Stimulated activated CD8-positive, alpha-beta memory T cell treated with anti-CD3 and anti-CD28 coated beads, Interleukin-12 subunit alpha, Interleukin-12 subunit beta, amount 100 ng/mL, for 4 hours (primary cell): ENCODE measurements around the gene GNB5.
"Not testable (repeated sequence)": the region's sequence is repeated elsewhere in the genome, so short reads cannot be mapped to it uniquely, and the experiment has no call there.

Source experiments
- DNase-seq: peaks from one replicate; pipeline ENCODE4 v3.0.0-alpha.2; 2020; ENCODE audit warnings: low read depth

GNB5 gene

GRCh38 chr15:52191207-52191606, at the start of gene GNB5:
TSS of gene GNB5 (minus strand) at chr15:52191392. CDS start at chr15:52184676, 6,716 bp downstream.
- DNase-seq = no peak

GRCh38 chr15:52240166-52240565, 49.0 kb upstream of the GNB5 start:
- DNase-seq = no peak

GRCh38 chr15:52238989-52239525, 47.9 kb upstream of the GNB5 start:
- DNase-seq = not testable (repeated sequence)

- no peak for DNase-seq
Observed at GRCh38 chr15:52238149-52238548, 47.0 kb upstream of the GNB5 start.

GRCh38 chr15:52236013-52236412, 44.8 kb upstream of the GNB5 start:
- no peak for DNase-seq

- no peak for DNase-seq
Observed at GRCh38 chr15:52234596-52235541, 43.7 kb upstream of the GNB5 start.

GRCh38 chr15:52233405-52233804, 42.2 kb upstream of the GNB5 start:
- no peak for DNase-seq

GRCh38 chr15:52232327-52232726, 41.1 kb upstream of the GNB5 start:
- DNase-seq = no peak

- no peak for DNase-seq
Observed at GRCh38 chr15:52230073-52230472, 38.9 kb upstream of the GNB5 start.

GRCh38 chr15:52228921-52229320, 37.7 kb upstream of the GNB5 start:
- DNase-seq = no peak

- peak; percentile 17 for DNase-seq
Observed at GRCh38 chr15:52227456-52227855, 36.3 kb upstream of the GNB5 start.

- DNase-seq = no peak
Observed at GRCh38 chr15:52225230-52225629, 34.0 kb upstream of the GNB5 start.

- no peak for DNase-seq
Observed at GRCh38 chr15:52224211-52224610, 33.0 kb upstream of the GNB5 start.

GRCh38 chr15:52221730-52222129, 30.5 kb upstream of the GNB5 start:
- DNase-seq = no peak

GRCh38 chr15:52220937-52221660, 29.9 kb upstream of the GNB5 start:
- no peak for DNase-seq

GRCh38 chr15:52220251-52220650, 29.1 kb upstream of the GNB5 start:
- no peak for DNase-seq

GRCh38 chr15:52218816-52219215, 27.6 kb upstream of the GNB5 start:
- no peak for DNase-seq

GRCh38 chr15:52218371-52218770, 27.2 kb upstream of the GNB5 start:
- DNase-seq = no peak

GRCh38 chr15:52217186-52217585, 26.0 kb upstream of the GNB5 start:
- no peak for DNase-seq

GRCh38 chr15:52214553-52214952, 23.4 kb upstream of the GNB5 start:
- DNase-seq = no peak

- no peak for DNase-seq
Observed at GRCh38 chr15:52213206-52213605, 22.0 kb upstream of the GNB5 start.

- peak; percentile 44 for DNase-seq
Observed at GRCh38 chr15:52208306-52208946, 17.2 kb upstream of the GNB5 start.
